ENCODE results near the gene TAF15. TPM values are rescaled to one million over a fixed set of nuclear protein-coding genes. Genes with fewer than 3 reads are reported as not detected.

TAF15 gene
- polyA plus RNA-seq (2013, experiment 1 of 2; ENCODE audit: insufficient read length) = 162 TPM
- polyA plus RNA-seq (2013, experiment 2 of 2; ENCODE audit: insufficient read length) = 107 TPM

DNA sequence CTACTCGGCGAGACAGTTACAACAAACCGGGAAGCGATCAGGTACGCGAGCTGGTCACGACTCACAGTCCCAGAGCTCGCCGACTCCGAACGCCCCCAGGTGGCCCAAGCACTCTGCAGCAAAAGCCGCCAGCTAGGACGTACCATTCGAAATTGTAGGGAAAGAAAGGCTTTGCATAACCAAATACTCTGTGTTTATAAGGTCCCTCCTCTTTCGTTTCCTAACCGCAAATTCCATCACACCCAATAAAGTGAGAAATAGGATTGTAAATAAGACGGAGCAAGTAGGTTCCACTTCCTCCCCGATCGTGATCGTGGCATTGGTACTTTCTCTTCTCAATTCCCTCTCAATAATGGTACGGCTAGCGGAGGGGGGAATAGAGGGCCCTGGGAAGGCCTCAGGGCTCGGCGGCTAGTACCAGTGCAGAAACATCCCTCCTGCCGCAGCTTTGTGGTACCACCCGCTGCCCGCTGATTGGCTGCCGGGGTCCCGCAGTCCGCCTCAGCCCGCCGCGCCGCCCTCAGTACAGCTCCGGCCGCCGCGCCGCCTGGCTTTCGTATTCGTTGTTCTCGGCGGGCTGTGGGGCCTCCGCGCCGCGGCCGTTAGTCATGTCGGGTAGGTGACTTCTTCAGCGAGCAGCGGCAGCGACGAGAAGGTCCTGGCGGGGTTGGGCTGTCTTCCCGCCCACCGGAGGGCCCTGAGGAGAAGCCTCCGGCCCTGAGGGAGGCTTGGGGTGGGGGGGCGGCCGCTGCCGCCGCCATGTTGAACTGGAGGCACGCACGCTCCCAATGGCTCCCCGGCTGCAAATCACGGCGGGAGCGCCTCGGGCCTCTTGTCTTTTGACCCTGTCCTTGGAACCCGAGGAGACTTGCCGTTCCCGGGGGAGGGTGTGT is at the start of gene TAF15:
Gene TAF15, plus strand, starts transcription at position 523 of the 893 bp plus-strand sequence. Its CDS starts 86 bp downstream, at position 609.
- DNase-seq = peak; percentile 99

- no peak for DNase-seq
These were observed 48.7 kb upstream of the TAF15 start, which contains the start of gene C17orf50 for GRCh38 chr17:35760587-35760986. Gene C17orf50, plus strand, starts transcription at chr17:35760887. Its CDS starts 55 bp downstream, at chr17:35760942.

DNA sequence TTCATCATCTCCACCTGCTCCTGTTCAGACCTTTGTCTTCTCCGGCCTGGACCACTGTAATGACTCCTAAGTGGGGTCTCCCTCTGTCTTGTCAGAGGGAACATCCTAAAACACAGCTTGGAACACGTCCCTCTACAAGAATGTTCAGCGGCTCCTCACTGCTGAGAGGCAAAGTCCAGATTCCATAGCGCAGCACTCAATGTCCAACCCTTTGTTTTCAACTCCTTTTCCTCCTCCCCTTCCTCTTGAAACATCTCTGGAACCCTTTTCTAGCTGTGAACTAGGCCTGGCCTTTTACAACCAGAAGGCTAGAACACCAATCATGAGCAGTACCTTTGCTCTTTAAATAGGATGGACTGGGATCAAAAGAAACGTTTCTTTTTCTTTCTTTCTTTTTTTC is 47.7 kb upstream of the TAF15 start:
- DNase-seq = no peak

- no peak for DNase-seq
These were observed 45.5 kb upstream of the TAF15 start for GRCh38 chr17:35763767-35764122.

- peak; percentile 82 for DNase-seq
These were observed 44.9 kb upstream of the TAF15 start for GRCh38 chr17:35764123-35764991.

- DNase-seq = peak; percentile 60
These were observed 44.1 kb upstream of the TAF15 start for GRCh38 chr17:35765086-35765710.

- DNase-seq = no peak
These were observed 43.4 kb upstream of the TAF15 start for GRCh38 chr17:35765756-35766488.

GRCh38 chr17:35766489-35766877 is 42.8 kb upstream of the TAF15 start:
- DNase-seq = no peak

DNA sequence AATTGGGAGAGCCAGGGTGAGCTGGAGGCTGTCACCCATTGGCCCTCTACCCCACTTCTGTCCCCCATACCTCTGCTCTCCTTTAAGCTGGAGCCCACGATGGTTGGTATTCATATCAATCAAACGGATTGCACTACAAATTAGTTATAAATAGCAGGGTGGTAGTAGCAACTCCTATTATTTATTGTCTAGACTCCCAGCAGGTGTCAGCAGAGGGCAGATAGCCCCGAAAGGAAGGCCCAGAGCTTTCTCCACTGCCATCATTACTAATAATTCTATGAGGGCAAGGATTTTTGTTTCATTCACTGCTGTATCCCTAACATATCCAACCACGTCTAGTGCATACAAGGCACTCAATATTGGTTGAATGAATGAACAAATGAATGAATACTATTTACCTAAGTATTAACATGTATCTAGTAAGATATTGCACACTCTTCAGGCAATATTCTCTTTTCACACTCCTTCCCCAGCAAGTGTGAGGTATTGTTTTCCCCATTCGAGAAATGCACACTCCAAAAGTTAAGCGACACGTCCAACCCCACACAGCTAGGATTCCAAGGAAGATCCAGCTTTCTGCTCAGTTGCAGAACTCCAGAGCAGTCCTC is 42.3 kb upstream of the TAF15 start:
- DNase-seq = peak; percentile 45

- DNase-seq = no peak
These were observed 40.5 kb upstream of the TAF15 start for GRCh38 chr17:35768797-35769196.

DNA sequence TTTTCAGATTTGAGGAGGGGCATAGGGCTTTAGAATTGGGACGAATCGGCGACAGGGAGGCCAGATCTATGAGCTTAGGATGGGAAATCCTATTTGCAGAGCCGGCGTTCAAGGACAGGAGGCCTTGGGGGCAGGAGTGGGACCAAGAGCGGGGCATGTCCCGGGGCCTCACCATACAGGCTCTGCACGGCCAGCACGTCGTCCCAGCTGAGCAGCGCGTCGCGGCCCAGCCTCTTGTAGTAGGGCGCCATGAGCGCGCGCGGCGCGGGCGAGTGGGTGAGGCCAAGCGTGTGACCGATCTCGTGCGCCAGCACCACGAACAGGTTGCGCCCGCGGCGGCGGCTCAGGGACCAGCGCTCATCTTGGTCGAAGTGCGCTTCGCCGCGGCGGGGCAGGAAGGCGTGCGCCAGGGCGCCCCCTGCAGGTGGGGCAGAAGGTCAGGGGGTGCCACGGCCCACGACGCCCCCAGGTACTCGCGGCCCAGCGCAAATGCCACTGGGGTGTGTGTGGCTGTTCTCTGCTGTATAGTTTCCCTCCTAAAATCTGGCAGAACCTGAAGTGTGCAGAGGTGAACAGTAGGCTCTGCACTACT is 39.3 kb upstream of the TAF15 start:
- DNase-seq = no peak

- DNase-seq = no peak
These were observed 36.2 kb upstream of the TAF15 start for GRCh38 chr17:35773129-35773528.

GRCh38 chr17:35773679-35774425 is 35.4 kb upstream of the TAF15 start:
- no peak for DNase-seq

DNA sequence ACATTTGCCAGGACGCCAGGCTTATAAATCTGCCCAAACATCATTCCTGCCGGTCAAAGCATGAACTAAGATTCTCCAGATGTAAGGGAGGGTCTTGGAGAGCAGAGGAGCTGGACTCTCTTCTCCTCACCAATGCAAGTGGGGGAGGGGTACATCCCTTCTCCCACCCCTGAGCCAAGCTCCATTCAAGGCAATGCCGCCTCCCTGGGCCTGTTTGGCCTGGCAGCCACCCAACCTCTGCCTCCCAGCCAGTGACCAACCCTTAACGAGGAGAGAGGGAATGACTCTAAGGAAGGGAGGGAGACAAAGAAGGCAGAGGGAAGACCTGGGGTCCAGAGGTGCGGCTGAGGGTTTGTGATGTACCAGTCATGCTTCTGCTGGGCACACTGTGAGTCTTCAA is 34.8 kb upstream of the TAF15 start:
- peak; percentile 71 for DNase-seq

GRCh38 chr17:35775039-35775438 is 34.2 kb upstream of the TAF15 start:
- DNase-seq = no peak

DNA sequence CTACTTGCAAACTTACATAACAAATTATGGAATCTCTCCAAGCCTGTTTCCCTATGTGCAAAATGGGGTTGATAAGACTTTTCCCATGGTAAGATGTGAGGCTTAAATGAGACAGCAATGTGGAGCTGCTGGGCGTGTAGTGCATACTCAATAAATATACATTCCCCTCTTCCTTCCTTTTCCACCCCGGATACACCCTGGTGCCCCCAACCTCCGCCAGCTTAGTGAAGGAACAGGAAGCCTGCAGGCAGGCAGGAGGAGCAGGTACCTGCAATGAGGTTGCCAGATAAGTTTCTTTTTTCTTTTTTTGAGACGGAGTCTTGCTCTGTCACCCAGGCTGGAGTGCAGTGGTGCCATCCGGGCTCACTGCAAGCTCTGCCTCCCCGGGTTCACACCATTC is 33.7 kb upstream of the TAF15 start:
- no peak for DNase-seq

- DNase-seq = no peak
These were observed 30.6 kb upstream of the TAF15 start for GRCh38 chr17:35778641-35779196.

DNA sequence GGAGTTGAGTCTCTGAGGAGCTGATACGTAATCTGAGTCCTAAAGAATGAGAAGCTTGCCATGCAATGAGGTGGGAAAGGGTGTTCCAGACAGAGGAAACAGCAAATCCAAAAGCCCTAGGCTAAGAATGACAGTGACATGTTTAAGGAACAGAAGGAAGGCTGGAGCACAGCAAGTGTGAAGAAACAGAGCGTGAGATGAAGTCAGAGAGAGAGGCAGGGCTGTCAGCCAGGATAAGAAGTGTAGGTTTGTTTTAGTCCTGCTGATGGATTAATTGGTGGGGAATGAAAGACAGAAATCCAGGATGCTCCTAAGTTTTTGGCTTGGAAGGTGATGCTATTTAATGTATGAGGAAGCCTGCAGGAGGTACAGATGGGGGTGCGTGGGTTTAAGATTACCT is 28.3 kb upstream of the TAF15 start:
- no peak for DNase-seq

GRCh38 chr17:35784895-35785294 is 24.4 kb upstream of the TAF15 start:
- no peak for DNase-seq

- no peak for DNase-seq
These were observed 22.3 kb upstream of the TAF15 start for GRCh38 chr17:35786941-35787432.

Measured in fibroblast of skin of back (primary cell).